GM12875 (cell line): ENCODE data around the gene CCN5.
"Not testable (repeated sequence)": the region's sequence is repeated elsewhere in the genome, so short reads cannot be mapped to it uniquely, and the experiment has no call there.

Experiments
- H3K4me3 ChIP-seq: one replicate; pipeline ENCODE4 v1.5.1; 2011; ENCODE audit warnings: low read depth, low read length, control low read depth
- TF ChIP-seq, protein P1 (sequence below): IDR thresholded peaks from 2 replicates; pipeline ENCODE4 v1.5.1; 2011; ENCODE audit warnings: low read depth, mild to moderate bottlenecking, control low read depth, inconsistent platforms, low read length, moderate library complexity, borderline replicate concordance; ENCODE audit not compliant: insufficient read depth

CCN5 gene

DNA sequence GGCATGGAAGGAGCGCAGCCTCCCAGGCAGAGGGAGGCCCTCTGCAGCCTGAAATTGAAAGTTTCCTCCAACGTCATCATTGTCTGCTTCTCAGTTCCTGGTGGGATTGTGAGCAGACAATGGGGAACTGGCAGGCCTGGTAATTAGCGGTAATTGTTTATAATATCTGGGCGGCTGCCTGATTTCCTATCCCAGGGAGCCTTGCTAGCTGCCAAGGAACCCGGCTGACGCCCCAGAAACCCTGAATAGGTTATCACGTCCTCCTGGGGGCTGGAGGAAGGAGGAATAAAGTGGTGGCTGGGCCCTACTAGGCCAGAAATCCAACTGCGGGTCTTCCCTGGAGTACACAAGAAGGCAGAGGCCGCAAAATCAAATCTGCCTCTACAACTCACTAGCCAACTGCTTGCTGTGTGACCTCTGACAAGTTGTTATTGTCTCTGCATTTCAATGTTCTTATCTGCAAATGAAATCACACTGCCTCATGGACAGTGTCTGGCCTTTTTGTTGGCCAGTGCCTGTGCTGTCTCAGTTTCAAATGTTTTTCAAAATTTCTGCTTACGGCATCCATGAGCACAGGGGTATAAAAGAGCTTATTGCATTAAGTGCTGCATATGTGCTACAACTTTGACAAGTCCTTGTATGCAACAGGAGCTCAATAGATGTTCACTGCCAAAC, 47.4 kb downstream of the CCN5 start:
- TF ChIP-seq, protein P1, sequence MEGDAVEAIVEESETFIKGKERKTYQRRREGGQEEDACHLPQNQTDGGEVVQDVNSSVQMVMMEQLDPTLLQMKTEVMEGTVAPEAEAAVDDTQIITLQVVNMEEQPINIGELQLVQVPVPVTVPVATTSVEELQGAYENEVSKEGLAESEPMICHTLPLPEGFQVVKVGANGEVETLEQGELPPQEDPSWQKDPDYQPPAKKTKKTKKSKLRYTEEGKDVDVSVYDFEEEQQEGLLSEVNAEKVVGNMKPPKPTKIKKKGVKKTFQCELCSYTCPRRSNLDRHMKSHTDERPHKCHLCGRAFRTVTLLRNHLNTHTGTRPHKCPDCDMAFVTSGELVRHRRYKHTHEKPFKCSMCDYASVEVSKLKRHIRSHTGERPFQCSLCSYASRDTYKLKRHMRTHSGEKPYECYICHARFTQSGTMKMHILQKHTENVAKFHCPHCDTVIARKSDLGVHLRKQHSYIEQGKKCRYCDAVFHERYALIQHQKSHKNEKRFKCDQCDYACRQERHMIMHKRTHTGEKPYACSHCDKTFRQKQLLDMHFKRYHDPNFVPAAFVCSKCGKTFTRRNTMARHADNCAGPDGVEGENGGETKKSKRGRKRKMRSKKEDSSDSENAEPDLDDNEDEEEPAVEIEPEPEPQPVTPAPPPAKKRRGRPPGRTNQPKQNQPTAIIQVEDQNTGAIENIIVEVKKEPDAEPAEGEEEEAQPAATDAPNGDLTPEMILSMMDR, result no peak

DNA sequence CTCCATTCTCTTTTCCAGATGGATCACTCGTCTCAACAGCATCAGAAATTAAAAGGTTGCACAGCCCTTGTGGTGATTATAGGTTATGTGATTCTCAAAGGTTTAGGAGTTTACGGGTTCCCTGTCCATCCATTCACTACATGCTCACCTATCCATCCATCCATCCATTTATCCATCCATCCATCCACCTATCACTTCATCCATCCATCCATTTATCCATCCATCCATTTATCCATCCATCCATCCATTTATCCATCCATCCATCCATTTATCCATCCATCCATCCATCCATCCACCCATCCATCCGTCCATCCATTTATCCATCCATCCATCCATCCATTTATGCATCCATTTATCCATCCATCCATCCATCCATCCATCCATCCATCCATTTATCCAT, 48.6 kb downstream of the CCN5 start:
- not testable (repeated sequence) for H3K4me3 ChIP-seq

More for the DNA sequence above, 47.4 kb downstream of the CCN5 start:
- no peak overlapping the region for H3K4me3 ChIP-seq

DNA sequence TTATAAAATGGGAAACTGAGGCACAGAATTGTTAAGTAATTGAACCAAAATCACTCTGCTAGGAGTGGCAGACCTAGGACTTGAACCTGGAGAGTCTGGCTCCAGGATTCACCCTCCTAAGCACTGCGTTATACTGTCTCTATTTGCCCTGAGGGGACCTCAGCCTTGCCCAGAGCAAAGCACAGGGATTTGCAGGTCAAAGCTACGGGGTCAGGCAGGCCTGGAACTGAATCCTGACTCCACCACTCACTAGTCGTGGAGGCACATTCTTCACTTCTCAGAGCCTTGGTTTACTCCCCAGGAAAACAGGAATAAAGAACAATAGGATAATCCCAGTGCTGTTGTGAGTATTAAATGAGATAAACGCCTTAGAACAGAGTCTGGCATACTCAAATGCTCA, 49.9 kb downstream of the CCN5 start:
- no peak overlapping the region for H3K4me3 ChIP-seq
- TF ChIP-seq, protein P1, result no peak

DNA sequence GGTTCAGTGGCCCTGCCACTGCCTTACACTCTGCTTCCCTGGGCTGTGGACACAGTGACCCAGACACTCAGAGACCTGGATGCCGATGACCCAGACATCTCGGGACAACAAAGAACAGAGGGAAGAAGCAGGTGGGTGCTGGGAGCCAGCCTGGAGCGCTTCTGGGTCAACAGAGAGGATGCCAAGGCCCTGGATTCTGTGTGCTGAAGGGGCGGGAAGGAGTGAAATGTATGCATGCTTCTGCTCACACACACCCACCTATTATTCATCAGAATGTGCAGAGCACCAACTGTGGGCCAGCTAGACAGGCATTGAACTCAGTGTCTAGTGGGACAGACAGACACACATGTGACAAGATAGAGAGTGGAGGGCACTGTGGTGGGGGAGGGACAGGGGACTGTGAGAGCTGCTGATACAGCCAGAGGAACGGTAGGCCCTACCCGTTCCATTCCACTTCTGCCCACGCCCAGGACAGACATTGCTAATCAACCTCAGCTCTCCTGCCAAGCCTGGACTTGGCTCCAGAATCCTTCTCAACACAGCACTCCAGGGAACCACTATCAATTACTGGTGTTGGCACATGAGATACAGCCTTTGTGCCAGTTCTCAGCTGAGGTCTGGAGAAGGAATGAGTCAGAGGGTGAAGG, 50.7 kb downstream of the CCN5 start:
- H3K4me3 ChIP-seq, result no peak overlapping the region
- TF ChIP-seq, protein P1, result no peak

DNA sequence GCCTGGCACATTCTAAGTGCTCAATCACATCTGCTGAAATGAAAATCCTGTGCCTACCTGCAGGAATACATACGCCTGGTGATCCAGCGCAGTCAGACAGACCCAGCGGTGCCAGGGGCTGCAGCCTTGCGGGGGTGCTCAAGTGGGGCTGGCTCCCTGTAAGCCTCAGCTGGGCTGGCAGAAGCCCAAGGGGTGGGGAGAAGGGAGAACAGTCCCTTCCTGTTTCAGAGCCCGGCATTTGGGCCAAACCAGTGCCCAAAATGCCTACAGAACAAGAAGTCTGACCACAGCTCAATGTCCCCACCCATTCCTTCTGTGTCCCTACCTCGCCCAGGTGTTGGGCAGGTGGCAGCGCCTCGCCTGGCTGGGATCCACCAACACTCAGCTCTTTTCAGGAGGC, 53.1 kb downstream of the CCN5 start:
- H3K4me3 ChIP-seq, result no peak overlapping the region
- TF ChIP-seq, protein P1, result no peak

DNA sequence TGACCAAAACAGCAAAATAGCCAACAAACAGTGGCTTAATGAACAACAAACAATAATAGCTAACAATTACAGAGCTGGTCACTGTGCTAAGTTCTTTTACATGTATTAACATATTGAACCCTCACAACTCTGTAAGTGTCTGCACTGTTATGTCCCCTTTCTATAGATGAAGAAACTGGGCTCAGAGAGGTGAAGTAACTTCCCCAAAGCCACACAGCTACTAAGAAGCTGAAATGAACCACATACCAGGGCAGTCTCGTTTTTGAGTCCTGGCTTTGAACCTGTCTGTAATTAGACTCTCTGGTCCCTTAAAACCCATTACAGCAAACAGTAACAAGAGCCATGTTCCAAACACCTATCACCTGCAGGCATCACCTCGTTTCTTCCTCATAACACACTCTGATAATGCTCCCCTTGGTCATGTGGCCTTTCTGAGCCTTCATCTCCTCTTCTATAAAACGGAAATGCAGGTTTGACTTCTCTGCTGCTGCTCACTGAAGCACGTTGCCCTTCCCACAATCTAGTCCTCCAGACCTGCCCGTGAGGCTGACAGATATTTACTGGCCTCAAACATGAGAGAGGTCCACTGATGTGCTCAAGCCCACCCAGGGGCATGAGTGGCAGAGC, 53.8 kb downstream of the CCN5 start:
- no peak overlapping the region for H3K4me3 ChIP-seq
- TF ChIP-seq, protein P1, result no peak

DNA sequence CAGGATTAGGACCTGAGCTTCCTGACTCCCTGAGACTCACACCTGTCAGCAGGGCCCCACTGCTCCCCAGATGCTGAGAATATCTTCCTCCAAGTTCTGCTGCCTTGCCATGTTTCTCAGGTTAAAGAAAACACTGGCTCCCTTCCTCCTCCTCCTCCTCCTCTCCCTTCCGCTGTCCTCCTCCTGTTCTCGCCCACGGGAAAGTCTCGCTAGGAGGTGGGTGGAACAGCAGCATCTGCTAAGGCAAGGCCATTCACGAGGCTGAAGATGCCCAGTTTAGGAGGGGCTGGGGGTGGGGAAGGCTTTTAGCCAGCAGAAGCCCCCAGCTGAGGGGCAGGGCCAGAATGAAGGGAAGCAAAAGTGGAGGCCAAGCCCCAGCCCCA, 54.3 kb downstream of the CCN5 start:
- TF ChIP-seq, protein P1, result no peak
- no peak overlapping the region for H3K4me3 ChIP-seq
